HEK293 (cell line): ENCODE measurements around the gene SREBF2.

Experiments used
- CTCF ChIA-PET: fragments of 350-600 bp; formaldehyde crosslinking; extraction: SDS; loops from one replicate; lab custom pipeline; 2021; ENCODE audit warnings: antibody characterized with exemption; lab: Yijun Ruan, JAX
- POLR2A ChIA-PET: fragments of 300-600 bp; formaldehyde crosslinking; extraction: SDS; loops from one replicate; lab custom pipeline; 2020; ENCODE audit warnings: antibody characterized with exemption, inconsistent platforms; lab: Yijun Ruan, JAX
- H3K27ac ChIP-seq: fragments of 200-500 bp; sonication (Bioruptor generic); 2 replicates; pipeline ENCODE4 v1.5.1; 2014; ENCODE audit warnings: low read depth, low read length, control low read depth, inconsistent platforms; ENCODE audit errors: extremely low read depth
- H3K36me3 ChIP-seq, 2 experiments: fragments of 200-500 bp in 1 of 2; sonication (Bioruptor generic) in 1 of 2; 1 replicate in 1 of 2; 2 replicates in 1 of 2; pipeline ENCODE4 v1.5.1; 2014 to 2017; ENCODE audit warnings: inconsistent platforms in 2 of 2, low read length in 2 of 2; ENCODE audit not compliant: control insufficient read depth in 2 of 2, insufficient read depth in 1 of 2
- H3K4me1 ChIP-seq: fragments of 200-500 bp; sonication (Bioruptor generic); 2 replicates; pipeline ENCODE4 v1.5.1; 2014; ENCODE audit warnings: mild to moderate bottlenecking, low read length, inconsistent platforms; ENCODE audit not compliant: control insufficient read depth, insufficient read depth
- H3K4me3 ChIP-seq: 2 replicates; pipeline ENCODE4 v1.5.1; 2011; ENCODE audit warnings: low read depth, mild to moderate bottlenecking, control low read depth, low read length, moderate library complexity
- H3K9me3 ChIP-seq: fragments of 200-500 bp; sonication (Bioruptor generic); 2 replicates; pipeline ENCODE4 v1.5.1; 2014; ENCODE audit warnings: low read depth, low read length, inconsistent platforms; ENCODE audit not compliant: control insufficient read depth, insufficient read depth
- KLF1 ChIP-seq: fragments of 450-650 bp; formaldehyde crosslinking; IDR thresholded peaks from 2 replicates; pipeline ENCODE4 v1.5.1; 2016; ENCODE audit warnings: missing biosample characterization, missing genetic modification characterization
- PRDM1 ChIP-seq: fragments of 450-650 bp; formaldehyde crosslinking; IDR thresholded peaks from 2 replicates; pipeline ENCODE4; 2016; ENCODE audit warnings: missing biosample characterization, missing genetic modification characterization
- ZBTB17 ChIP-seq: fragments of 450-650 bp; formaldehyde crosslinking; IDR thresholded peaks from 2 replicates; pipeline ENCODE4 v1.5.1; 2016; ENCODE audit warnings: missing biosample characterization, missing genetic modification characterization
- ZFHX2 ChIP-seq: fragments of 450-650 bp; formaldehyde crosslinking; conservative IDR thresholded peaks from 2 replicates; pipeline ENCODE4 v1.5.1; 2016; ENCODE audit warnings: missing biosample characterization, missing genetic modification characterization
- ZNF112 ChIP-seq: fragments of 450-650 bp; formaldehyde crosslinking; IDR thresholded peaks from 2 replicates; pipeline ENCODE4 v1.5.0; 2017; ENCODE audit warnings: missing biosample characterization, missing genetic modification characterization
- ZNF19 ChIP-seq: fragments of 450-650 bp; formaldehyde crosslinking; IDR thresholded peaks from 2 replicates; pipeline ENCODE4; 2016; ENCODE audit warnings: missing biosample characterization, missing genetic modification characterization, low read depth
- ZNF214 ChIP-seq: fragments of 450-650 bp; formaldehyde crosslinking; IDR thresholded peaks from 2 replicates; pipeline ENCODE4 v1.5.1; 2017; ENCODE audit warnings: missing biosample characterization, mild to moderate bottlenecking, missing genetic modification characterization, borderline replicate concordance
- ZNF23 ChIP-seq: fragments of 450-650 bp; formaldehyde crosslinking; IDR thresholded peaks from 2 replicates; pipeline ENCODE4 v1.5.1; 2016; ENCODE audit warnings: missing biosample characterization, missing genetic modification characterization, borderline replicate concordance
- ZNF266 ChIP-seq: fragments of 450-650 bp; formaldehyde crosslinking; IDR thresholded peaks from 2 replicates; pipeline ENCODE4 v1.5.1; 2016; ENCODE audit warnings: missing biosample characterization, missing genetic modification characterization, low read depth
- ZNF324 ChIP-seq: fragments of 450-650 bp; formaldehyde crosslinking; IDR thresholded peaks from 2 replicates; pipeline ENCODE4 v1.5.1; 2016; ENCODE audit warnings: missing biosample characterization, missing genetic modification characterization
- ZNF473 ChIP-seq: fragments of 450-650 bp; formaldehyde crosslinking; IDR thresholded peaks from 2 replicates; pipeline ENCODE4 v1.5.1; 2017; ENCODE audit warnings: missing biosample characterization, missing genetic modification characterization
- ZNF596 ChIP-seq: fragments of 450-650 bp; IDR thresholded peaks from 2 replicates; pipeline ENCODE4 v1.5.0; 2018; ENCODE audit warnings: missing biosample characterization, mild to moderate bottlenecking, missing genetic modification characterization, moderate library complexity
- ZNF629 ChIP-seq: fragments of 450-650 bp; formaldehyde crosslinking; IDR thresholded peaks from 2 replicates; pipeline ENCODE4 v1.5.1; 2017; ENCODE audit warnings: missing biosample characterization, missing genetic modification characterization
- ZSCAN30 ChIP-seq: fragments of 450-650 bp; IDR thresholded peaks from 2 replicates; pipeline ENCODE4 v1.5.1; 2018; ENCODE audit warnings: missing biosample characterization, mild to moderate bottlenecking, missing genetic modification characterization, moderate library complexity
- TF ChIP-seq, protein P1 (sequence below): fragments of 450-650 bp; formaldehyde crosslinking; IDR thresholded peaks from 2 replicates; pipeline ENCODE4 v1.5.1; 2016; ENCODE audit warnings: missing biosample characterization, missing genetic modification characterization
- TF ChIP-seq, protein P2 (sequence below): fragments of 450-650 bp; formaldehyde crosslinking; IDR thresholded peaks from 2 replicates; pipeline ENCODE4 v1.5.1; 2016; ENCODE audit warnings: missing biosample characterization, missing genetic modification characterization, low read depth
- TF ChIP-seq, protein P3 (sequence below): fragments of 450-650 bp; formaldehyde crosslinking; IDR thresholded peaks from 2 replicates; pipeline ENCODE4 v1.5.1; 2017; ENCODE audit warnings: missing biosample characterization, missing genetic modification characterization
- TF ChIP-seq, protein P4 (sequence below): fragments of 450-650 bp; formaldehyde crosslinking; IDR thresholded peaks from 2 replicates; pipeline ENCODE4 v1.5.1; 2016; ENCODE audit warnings: missing biosample characterization, missing genetic modification characterization, borderline replicate concordance
- TF ChIP-seq, protein P5 (sequence below): fragments of 450-650 bp; formaldehyde crosslinking; IDR thresholded peaks from 2 replicates; pipeline ENCODE4 v1.5.1; 2016; ENCODE audit warnings: missing biosample characterization, missing genetic modification characterization
- TF ChIP-seq, protein P6 (sequence below): fragments of 450-650 bp; formaldehyde crosslinking; IDR thresholded peaks from 2 replicates; pipeline ENCODE4 v1.5.1; 2016; ENCODE audit warnings: missing biosample characterization, missing genetic modification characterization

The SREBF2 gene

DNA sequence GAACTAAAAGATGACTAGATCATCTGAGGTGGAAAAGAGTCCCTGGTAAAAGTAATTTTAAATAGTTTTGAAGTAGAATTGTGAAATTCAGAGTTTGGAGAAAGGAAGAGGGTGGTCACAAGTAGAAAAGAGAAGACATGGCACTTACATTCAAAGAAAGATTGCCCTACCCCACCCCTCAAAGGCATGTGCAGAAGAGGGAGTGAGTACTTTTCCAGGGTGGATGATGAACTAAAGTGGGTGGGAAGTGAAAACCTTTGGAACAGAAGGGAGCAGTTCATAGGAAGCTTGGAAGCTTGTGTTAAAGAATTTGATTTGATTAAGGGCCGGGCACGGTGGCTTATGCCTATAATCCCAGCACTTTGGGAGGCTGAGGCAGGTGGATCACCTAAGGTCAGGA lies 23.6 kb downstream of the SREBF2 start:
- POLR2A ChIA-PET = interaction anchor here (0.6 to 1.9 kb wide), 3 partner anchors 14 to 110 kb away, joined by 3 to 7 read pairs (median 5); partner anchors contain the start of gene SREBF2
- TF ChIP-seq, protein P1, sequence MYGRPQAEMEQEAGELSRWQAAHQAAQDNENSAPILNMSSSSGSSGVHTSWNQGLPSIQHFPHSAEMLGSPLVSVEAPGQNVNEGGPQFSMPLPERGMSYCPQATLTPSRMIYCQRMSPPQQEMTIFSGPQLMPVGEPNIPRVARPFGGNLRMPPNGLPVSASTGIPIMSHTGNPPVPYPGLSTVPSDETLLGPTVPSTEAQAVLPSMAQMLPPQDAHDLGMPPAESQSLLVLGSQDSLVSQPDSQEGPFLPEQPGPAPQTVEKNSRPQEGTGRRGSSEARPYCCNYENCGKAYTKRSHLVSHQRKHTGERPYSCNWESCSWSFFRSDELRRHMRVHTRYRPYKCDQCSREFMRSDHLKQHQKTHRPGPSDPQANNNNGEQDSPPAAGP (tag by site-specific recombination) = no peak
- TF ChIP-seq, protein P2, sequence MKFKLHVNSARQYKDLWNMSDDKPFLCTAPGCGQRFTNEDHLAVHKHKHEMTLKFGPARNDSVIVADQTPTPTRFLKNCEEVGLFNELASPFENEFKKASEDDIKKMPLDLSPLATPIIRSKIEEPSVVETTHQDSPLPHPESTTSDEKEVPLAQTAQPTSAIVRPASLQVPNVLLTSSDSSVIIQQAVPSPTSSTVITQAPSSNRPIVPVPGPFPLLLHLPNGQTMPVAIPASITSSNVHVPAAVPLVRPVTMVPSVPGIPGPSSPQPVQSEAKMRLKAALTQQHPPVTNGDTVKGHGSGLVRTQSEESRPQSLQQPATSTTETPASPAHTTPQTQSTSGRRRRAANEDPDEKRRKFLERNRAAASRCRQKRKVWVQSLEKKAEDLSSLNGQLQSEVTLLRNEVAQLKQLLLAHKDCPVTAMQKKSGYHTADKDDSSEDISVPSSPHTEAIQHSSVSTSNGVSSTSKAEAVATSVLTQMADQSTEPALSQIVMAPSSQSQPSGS (tag by site-specific recombination) = no peak
- TF ChIP-seq PRDM1 (tag by site-specific recombination) = peak; percentile 43; the same call in 1 of the 2 replicates
- no peak for TF ChIP-seq ZNF19
- 0 out of 2 replicates have a peak, but pooled peaks have one; percentile 5 for TF ChIP-seq ZFHX2 (tag by site-specific recombination)
- peak; percentile 97 for TF ChIP-seq KLF1 (tag by site-specific recombination)
- Histone ChIP-seq H3K9me3 (no peaks in the 10 kb centered on the region), H3K4me3 (no peak overlapping the region), H3K36me3 (peaks cover 0 to 4% of the 10 kb centered on the region in 2 experiments; a peak in 1 of 3 replicates), H3K4me1 (peaks cover 2% of the 10 kb centered on the region), H3K27ac (peak overlapping the region; percentile 11; the same call in 1 of the 2 replicates)
- CTCF ChIA-PET = interaction anchor here (0.5 to 4.9 kb wide), 14 partner anchors 11 to 159 kb away, joined by 3 to 61 read pairs (median 4); partner anchors contain the start of gene CENPM

DNA sequence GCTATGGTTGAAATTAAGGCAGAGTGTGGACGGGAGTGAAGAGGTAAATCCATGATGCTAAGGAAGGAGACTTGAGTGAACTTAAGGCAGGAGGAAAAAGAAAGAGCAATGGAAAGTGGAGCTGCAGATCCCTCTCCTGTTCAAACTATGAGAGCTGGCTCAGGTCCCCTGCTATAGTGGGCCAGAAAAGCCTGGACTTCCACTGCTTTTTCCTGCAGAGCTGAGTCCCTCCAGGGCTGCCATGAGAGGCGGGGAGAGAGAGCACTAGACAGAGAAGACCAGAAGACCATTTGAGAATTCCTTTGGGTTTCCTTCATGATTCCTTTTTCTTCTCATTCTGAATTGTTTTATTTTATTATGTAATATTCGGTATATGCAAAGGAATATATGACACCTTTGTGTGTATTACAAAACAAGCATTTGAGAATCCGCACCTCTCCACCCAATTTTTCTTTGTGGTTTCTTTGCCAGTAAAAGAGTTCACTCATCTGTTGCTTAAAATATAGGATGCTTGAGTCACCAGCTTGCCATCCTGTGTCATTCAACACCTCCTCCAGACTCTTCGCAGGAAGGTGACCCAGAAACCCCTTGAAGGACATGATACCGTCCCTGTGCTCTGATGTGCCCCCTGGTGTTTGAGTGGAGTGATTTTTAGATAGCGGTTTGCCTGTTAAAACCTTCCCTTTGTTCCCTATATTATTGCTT lies 24.4 kb downstream of the SREBF2 start:
- ChIA-PET POLR2A (interaction anchor here (0.6 to 1.9 kb wide), 4 partner anchors 13 to 160 kb away, joined by 3 to 7 read pairs (median 4); partner anchors contain the start of gene SREBF2), CTCF (interaction anchor here (0.5 to 4.9 kb wide), 31 partner anchors 11 to 223 kb away, joined by 3 to 61 read pairs (median 4); partner anchors contain the start of genes CENPM and SREBF2)
- Histone ChIP-seq H3K4me1 (peaks cover 10% of the 10 kb centered on the region), H3K9me3 (no peaks in the 10 kb centered on the region), H3K27ac (no peak overlapping the region), H3K4me3 (no peak overlapping the region), H3K36me3 (peaks cover 0 to 4% of the 10 kb centered on the region in 2 experiments; a peak in 1 of 3 replicates)
- TF ChIP-seq ZNF23 (tag by site-specific recombination) (no peak), ZBTB17 (tag by site-specific recombination) (peak; percentile 89), ZNF596 (tag by site-specific recombination) (no peak), PRDM1 (tag by site-specific recombination) (0 out of 2 replicates have a peak, but pooled peaks have one; percentile 14), ZNF324 (no peak), ZSCAN30 (tag by site-specific recombination) (peak; percentile 53; the same call in 1 of the 2 replicates), ZNF473 (tag by site-specific recombination) (no peak), ZNF112 (tag by site-specific recombination) (no peak), ZNF266 (tag by site-specific recombination) (no peak), ZNF629 (tag by site-specific recombination) (peak; percentile 57; the same call in 1 of the 2 replicates), ZNF214 (tag by site-specific recombination) (no peak)
- TF ChIP-seq, protein P3, sequence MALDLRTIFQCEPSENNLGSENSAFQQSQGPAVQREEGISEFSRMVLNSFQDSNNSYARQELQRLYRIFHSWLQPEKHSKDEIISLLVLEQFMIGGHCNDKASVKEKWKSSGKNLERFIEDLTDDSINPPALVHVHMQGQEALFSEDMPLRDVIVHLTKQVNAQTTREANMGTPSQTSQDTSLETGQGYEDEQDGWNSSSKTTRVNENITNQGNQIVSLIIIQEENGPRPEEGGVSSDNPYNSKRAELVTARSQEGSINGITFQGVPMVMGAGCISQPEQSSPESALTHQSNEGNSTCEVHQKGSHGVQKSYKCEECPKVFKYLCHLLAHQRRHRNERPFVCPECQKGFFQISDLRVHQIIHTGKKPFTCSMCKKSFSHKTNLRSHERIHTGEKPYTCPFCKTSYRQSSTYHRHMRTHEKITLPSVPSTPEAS (tag by site-specific recombination) = no peak
- TF ChIP-seq, protein P4, sequence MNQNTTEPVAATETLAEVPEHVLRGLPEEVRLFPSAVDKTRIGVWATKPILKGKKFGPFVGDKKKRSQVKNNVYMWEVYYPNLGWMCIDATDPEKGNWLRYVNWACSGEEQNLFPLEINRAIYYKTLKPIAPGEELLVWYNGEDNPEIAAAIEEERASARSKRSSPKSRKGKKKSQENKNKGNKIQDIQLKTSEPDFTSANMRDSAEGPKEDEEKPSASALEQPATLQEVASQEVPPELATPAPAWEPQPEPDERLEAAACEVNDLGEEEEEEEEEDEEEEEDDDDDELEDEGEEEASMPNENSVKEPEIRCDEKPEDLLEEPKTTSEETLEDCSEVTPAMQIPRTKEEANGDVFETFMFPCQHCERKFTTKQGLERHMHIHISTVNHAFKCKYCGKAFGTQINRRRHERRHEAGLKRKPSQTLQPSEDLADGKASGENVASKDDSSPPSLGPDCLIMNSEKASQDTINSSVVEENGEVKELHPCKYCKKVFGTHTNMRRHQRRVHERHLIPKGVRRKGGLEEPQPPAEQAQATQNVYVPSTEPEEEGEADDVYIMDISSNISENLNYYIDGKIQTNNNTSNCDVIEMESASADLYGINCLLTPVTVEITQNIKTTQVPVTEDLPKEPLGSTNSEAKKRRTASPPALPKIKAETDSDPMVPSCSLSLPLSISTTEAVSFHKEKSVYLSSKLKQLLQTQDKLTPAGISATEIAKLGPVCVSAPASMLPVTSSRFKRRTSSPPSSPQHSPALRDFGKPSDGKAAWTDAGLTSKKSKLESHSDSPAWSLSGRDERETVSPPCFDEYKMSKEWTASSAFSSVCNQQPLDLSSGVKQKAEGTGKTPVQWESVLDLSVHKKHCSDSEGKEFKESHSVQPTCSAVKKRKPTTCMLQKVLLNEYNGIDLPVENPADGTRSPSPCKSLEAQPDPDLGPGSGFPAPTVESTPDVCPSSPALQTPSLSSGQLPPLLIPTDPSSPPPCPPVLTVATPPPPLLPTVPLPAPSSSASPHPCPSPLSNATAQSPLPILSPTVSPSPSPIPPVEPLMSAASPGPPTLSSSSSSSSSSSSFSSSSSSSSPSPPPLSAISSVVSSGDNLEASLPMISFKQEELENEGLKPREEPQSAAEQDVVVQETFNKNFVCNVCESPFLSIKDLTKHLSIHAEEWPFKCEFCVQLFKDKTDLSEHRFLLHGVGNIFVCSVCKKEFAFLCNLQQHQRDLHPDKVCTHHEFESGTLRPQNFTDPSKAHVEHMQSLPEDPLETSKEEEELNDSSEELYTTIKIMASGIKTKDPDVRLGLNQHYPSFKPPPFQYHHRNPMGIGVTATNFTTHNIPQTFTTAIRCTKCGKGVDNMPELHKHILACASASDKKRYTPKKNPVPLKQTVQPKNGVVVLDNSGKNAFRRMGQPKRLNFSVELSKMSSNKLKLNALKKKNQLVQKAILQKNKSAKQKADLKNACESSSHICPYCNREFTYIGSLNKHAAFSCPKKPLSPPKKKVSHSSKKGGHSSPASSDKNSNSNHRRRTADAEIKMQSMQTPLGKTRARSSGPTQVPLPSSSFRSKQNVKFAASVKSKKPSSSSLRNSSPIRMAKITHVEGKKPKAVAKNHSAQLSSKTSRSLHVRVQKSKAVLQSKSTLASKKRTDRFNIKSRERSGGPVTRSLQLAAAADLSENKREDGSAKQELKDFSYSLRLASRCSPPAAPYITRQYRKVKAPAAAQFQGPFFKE (tag by site-specific recombination) = no peak
- TF ChIP-seq, protein P5, sequence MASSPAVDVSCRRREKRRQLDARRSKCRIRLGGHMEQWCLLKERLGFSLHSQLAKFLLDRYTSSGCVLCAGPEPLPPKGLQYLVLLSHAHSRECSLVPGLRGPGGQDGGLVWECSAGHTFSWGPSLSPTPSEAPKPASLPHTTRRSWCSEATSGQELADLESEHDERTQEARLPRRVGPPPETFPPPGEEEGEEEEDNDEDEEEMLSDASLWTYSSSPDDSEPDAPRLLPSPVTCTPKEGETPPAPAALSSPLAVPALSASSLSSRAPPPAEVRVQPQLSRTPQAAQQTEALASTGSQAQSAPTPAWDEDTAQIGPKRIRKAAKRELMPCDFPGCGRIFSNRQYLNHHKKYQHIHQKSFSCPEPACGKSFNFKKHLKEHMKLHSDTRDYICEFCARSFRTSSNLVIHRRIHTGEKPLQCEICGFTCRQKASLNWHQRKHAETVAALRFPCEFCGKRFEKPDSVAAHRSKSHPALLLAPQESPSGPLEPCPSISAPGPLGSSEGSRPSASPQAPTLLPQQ (tag by site-specific recombination) = no peak
- TF ChIP-seq, protein P6, sequence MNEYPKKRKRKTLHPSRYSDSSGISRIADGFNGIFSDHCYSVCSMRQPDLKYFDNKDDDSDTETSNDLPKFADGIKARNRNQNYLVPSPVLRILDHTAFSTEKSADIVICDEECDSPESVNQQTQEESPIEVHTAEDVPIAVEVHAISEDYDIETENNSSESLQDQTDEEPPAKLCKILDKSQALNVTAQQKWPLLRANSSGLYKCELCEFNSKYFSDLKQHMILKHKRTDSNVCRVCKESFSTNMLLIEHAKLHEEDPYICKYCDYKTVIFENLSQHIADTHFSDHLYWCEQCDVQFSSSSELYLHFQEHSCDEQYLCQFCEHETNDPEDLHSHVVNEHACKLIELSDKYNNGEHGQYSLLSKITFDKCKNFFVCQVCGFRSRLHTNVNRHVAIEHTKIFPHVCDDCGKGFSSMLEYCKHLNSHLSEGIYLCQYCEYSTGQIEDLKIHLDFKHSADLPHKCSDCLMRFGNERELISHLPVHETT = no peak
